ENCODE data around the gene IFIT3.
"Not testable (repeated sequence)": the region's sequence is repeated elsewhere in the genome, so short reads cannot be mapped to it uniquely, and the experiment has no call there.

IFIT3 gene

GRCh38 chr10:89332123-89332633 lies 4.4 kb downstream of the IFIT3 start:
- no peak for DNase-seq (ENCODE audit: low read depth in 2 of 2)

- no peak for DNase-seq (ENCODE audit: low read depth in 2 of 2)
Measured at GRCh38 chr10:89335226-89335625, 7.4 kb downstream of the IFIT3 start.

- no peak for DNase-seq (ENCODE audit: low read depth in 2 of 2)
Measured at GRCh38 chr10:89336241-89336640, 8.4 kb downstream of the IFIT3 start.

GRCh38 chr10:89337484-89337883 lies 9.7 kb downstream of the IFIT3 start:
- no peak for DNase-seq (ENCODE audit: low read depth in 2 of 2)

GRCh38 chr10:89338713-89339112 lies 10.9 kb downstream of the IFIT3 start:
- no peak for DNase-seq (ENCODE audit: low read depth in 2 of 2)

- no peak for DNase-seq (ENCODE audit: low read depth in 2 of 2)
Measured at GRCh38 chr10:89339875-89340274, 12.1 kb downstream of the IFIT3 start.

GRCh38 chr10:89341649-89342048 lies 13.9 kb downstream of the IFIT3 start:
- no peak for DNase-seq (ENCODE audit: low read depth in 2 of 2)

GRCh38 chr10:89342206-89342958 lies 14.6 kb downstream of the IFIT3 start:
- DNase-seq (ENCODE audit: low read depth in 2 of 2) = no peak

GRCh38 chr10:89343089-89343767 lies 15.4 kb downstream of the IFIT3 start:
- no peak for DNase-seq (ENCODE audit: low read depth in 2 of 2)

- DNase-seq (ENCODE audit: low read depth in 2 of 2) = no peak
Measured at GRCh38 chr10:89344156-89344555, 16.4 kb downstream of the IFIT3 start.

GRCh38 chr10:89345367-89346000 lies 17.7 kb downstream of the IFIT3 start:
- no peak for DNase-seq (ENCODE audit: low read depth in 2 of 2)

GRCh38 chr10:89346405-89347254 lies 18.8 kb downstream of the IFIT3 start:
- no peak for DNase-seq (ENCODE audit: low read depth in 2 of 2)

- no peak for DNase-seq (ENCODE audit: low read depth in 2 of 2)
Measured at GRCh38 chr10:89347701-89348457, 20.1 kb downstream of the IFIT3 start.

- DNase-seq (ENCODE audit: low read depth in 2 of 2) = no peak
Measured at GRCh38 chr10:89348481-89348880, 20.7 kb downstream of the IFIT3 start.

- no peak for DNase-seq (ENCODE audit: low read depth in 2 of 2)
Measured at GRCh38 chr10:89348975-89349374, 21.2 kb downstream of the IFIT3 start.

- DNase-seq (ENCODE audit: low read depth in 2 of 2) = not testable (repeated sequence)
Measured at GRCh38 chr10:89350631-89351315, 23.0 kb downstream of the IFIT3 start.

GRCh38 chr10:89351412-89351779 lies 23.6 kb downstream of the IFIT3 start:
- DNase-seq (ENCODE audit: low read depth in 2 of 2) = no peak

GRCh38 chr10:89351780-89352597 lies 24.2 kb downstream of the IFIT3 start:
- no peak for DNase-seq (ENCODE audit: low read depth in 2 of 2)

- no peak for DNase-seq (ENCODE audit: low read depth in 2 of 2)
Measured at GRCh38 chr10:89352802-89353201, 25.0 kb downstream of the IFIT3 start.
